ENCODE results near the gene LANCL3.
"Not testable (repeated sequence)": the region's sequence is repeated elsewhere in the genome, so short reads cannot be mapped to it uniquely, and the experiment has no call there.

The LANCL3 gene

GRCh38 chrX:37571426-37572107 lies at the start of gene LANCL3:
Gene LANCL3, plus strand, starts transcription at chrX:37571661. Its CDS starts 210 bp downstream, at chrX:37571871.
- DNase-seq, result not testable (repeated sequence)

- not testable (repeated sequence) for DNase-seq
Observed at GRCh38 chrX:37523673-37524072, 47.8 kb upstream of the LANCL3 start.

GRCh38 chrX:37541991-37542390 lies 29.5 kb upstream of the LANCL3 start:
- no peak for DNase-seq

GRCh38 chrX:37542791-37543190 lies 28.7 kb upstream of the LANCL3 start:
- DNase-seq, result no peak

- DNase-seq, result no peak
Observed at GRCh38 chrX:37543324-37543723, 28.1 kb upstream of the LANCL3 start.

- not testable (repeated sequence) for DNase-seq
Observed at GRCh38 chrX:37544531-37544930, 26.9 kb upstream of the LANCL3 start.

- no peak for DNase-seq
Observed at GRCh38 chrX:37545066-37545465, 26.4 kb upstream of the LANCL3 start.

- not testable (repeated sequence) for DNase-seq
Observed at GRCh38 chrX:37549619-37550018, 21.8 kb upstream of the LANCL3 start.

GRCh38 chrX:37553476-37553875 lies 18.0 kb upstream of the LANCL3 start:
- DNase-seq, result no peak

GRCh38 chrX:37565254-37565653 lies 6.2 kb upstream of the LANCL3 start:
- DNase-seq, result not testable (repeated sequence)

GRCh38 chrX:37570349-37570748 lies 1.1 kb upstream of the LANCL3 start:
- DNase-seq, result not testable (repeated sequence)

- not testable (repeated sequence) for DNase-seq
Observed at GRCh38 chrX:37572108-37572587, 687 bp downstream of the LANCL3 start.

GRCh38 chrX:37573121-37573520 lies 1.7 kb downstream of the LANCL3 start:
- not testable (repeated sequence) for DNase-seq

GRCh38 chrX:37578045-37578444 lies 6.6 kb downstream of the LANCL3 start:
- DNase-seq, result no peak

GRCh38 chrX:37580080-37580479 lies 8.6 kb downstream of the LANCL3 start:
- DNase-seq, result no peak

- DNase-seq, result not testable (repeated sequence)
Observed at GRCh38 chrX:37587337-37587736, 15.9 kb downstream of the LANCL3 start.

GRCh38 chrX:37590047-37590446 lies 18.6 kb downstream of the LANCL3 start:
- DNase-seq, result no peak

GRCh38 chrX:37594755-37595382 lies 23.4 kb downstream of the LANCL3 start:
- no peak for DNase-seq

- no peak for DNase-seq
Observed at GRCh38 chrX:37599729-37600128, 28.3 kb downstream of the LANCL3 start.

- DNase-seq, result no peak
Observed at GRCh38 chrX:37603938-37604409, 32.5 kb downstream of the LANCL3 start.

- DNase-seq, result no peak
Observed at GRCh38 chrX:37607243-37607642, 35.8 kb downstream of the LANCL3 start.

- no peak for DNase-seq
Observed at GRCh38 chrX:37608156-37608555, 36.7 kb downstream of the LANCL3 start.

GRCh38 chrX:37609727-37610126 lies 38.3 kb downstream of the LANCL3 start:
- no peak for DNase-seq

GRCh38 chrX:37613933-37614332 lies 42.5 kb downstream of the LANCL3 start:
- DNase-seq, result no peak
